H1 (cell line): ENCODE results near the gene POLR2F. TPM values are rescaled to one million over a fixed set of nuclear protein-coding genes. Genes with fewer than 3 reads are reported as not detected.

Experiments used
- POLR2AphosphoS5 ChIP-seq: IDR thresholded peaks from 2 replicates; pipeline ENCODE4 v1.6.1; 2011; ENCODE audit warnings: low read depth, low read length
- SP2 ChIP-seq: IDR thresholded peaks from 2 replicates; pipeline ENCODE4 v1.6.1; 2012; ENCODE audit warnings: mild to moderate bottlenecking, low read length, inconsistent platforms
- TAF1 ChIP-seq: IDR thresholded peaks from 2 replicates; pipeline ENCODE4 v1.6.1; 2011; ENCODE audit warnings: mild to moderate bottlenecking, low read depth, low read length
- polyA plus RNA-seq, 7 experiments: library from polyadenylated mRNA; depleted of rRNA in 3 of 7; stranded (reverse) in 5 of 7; unstranded in 2 of 7; fragments of >200 nt in 5 of 7; fragments of 200-250 nt in 2 of 7; gene quantifications; 1 replicate in 5 of 7; 2 replicates in 1 of 7; 4 replicates in 1 of 7; pipeline versions ENCODE4 v1.2.1 to v1.2.3, GENCODE V29; 2011 to 2013; ENCODE audit warnings: missing spikeins in 2 of 7, mixed read lengths in 2 of 7
- total RNA-seq: library from RNA; stranded (reverse); fragmentation: NEBNext Ultra II Directional; extraction: Animal tissue kit (Norgen Biotek cat#: 25700); gene quantifications from 2 replicates; pipeline ENCODE4 v1.2.1, GENCODE V29; 2021
- TF ChIP-seq, protein P1 (sequence below), 3 experiments: IDR thresholded peaks; 1 replicate in 2 of 3; 2 replicates in 1 of 3; pipeline versions ENCODE4 v1.5.1 to v1.6.1; 2011; ENCODE audit warnings: low read length in 3 of 3, mild to moderate bottlenecking in 3 of 3, inconsistent platforms in 2 of 3, low read depth in 1 of 3, moderate library complexity in 1 of 3; ENCODE audit not compliant: insufficient read depth in 1 of 3; ENCODE audit errors: control extremely low read depth in 1 of 3

POLR2F gene
- total and polyA plus RNA-seq, 2 of the 8 experiments (the other 6 are each of a cell fraction or from before 2014, with no cell fraction given): 150 to 176 TPM

DNA sequence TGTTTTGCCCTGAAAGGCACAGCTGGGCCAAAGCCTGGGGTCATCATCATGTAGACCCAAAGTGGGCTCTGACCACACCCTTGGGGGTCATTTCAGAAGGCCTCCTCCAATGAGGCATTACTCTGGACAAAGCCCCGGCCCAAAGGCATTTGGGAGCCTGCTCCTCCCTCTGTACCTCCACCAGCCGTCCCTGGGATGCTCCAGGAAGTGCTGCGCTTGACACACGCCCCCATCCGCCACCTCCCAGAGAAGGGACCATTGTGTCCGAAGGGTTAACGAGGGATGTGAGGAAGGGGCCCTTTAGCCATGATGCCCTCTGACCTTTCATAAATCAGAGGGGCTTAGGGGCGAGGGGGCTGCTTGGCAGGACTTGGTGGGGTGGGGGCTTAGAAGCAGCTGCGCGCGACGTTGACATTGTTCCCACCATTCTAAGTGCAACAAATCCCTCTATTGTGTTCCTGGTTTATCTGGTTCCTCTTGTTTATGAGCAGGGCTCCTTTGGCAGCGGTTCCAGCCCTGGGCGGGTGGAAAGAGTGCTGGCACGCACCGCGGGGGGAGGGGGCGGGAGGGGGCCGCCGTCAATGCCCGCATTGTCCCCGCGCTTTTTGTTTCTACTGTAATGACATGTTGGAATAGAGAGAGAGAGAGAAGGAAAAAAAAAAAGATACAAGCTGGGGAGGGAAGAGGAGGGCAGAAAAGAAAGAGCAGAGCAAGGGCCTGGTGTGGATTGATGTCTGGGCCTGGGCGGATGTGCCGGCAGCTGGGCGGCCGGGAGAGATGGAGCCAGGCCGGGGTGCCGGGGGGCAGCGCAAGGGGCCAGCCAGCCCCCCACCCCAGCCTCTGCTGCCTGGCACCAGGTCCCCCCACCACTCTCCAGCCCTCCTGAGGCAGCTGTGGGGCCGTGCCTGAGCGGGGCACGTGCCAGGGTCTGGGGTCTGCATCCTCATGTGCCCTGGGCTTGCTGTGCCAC lies 63.0 kb downstream of the POLR2F start (continued):
- TF ChIP-seq, protein P1, sequence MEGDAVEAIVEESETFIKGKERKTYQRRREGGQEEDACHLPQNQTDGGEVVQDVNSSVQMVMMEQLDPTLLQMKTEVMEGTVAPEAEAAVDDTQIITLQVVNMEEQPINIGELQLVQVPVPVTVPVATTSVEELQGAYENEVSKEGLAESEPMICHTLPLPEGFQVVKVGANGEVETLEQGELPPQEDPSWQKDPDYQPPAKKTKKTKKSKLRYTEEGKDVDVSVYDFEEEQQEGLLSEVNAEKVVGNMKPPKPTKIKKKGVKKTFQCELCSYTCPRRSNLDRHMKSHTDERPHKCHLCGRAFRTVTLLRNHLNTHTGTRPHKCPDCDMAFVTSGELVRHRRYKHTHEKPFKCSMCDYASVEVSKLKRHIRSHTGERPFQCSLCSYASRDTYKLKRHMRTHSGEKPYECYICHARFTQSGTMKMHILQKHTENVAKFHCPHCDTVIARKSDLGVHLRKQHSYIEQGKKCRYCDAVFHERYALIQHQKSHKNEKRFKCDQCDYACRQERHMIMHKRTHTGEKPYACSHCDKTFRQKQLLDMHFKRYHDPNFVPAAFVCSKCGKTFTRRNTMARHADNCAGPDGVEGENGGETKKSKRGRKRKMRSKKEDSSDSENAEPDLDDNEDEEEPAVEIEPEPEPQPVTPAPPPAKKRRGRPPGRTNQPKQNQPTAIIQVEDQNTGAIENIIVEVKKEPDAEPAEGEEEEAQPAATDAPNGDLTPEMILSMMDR (IDR thresholded peaks at IDR 0.05; ENCODE audit: control extremely low read depth in 1 of 3, insufficient read depth in 1 of 3, low read depth in 1 of 3, low read length in 3 of 3): no peak
- TF ChIP-seq TAF1 (0 out of 2 replicates have a peak, but pooled peaks have one; percentile 36), SP2 (no peak), POLR2AphosphoS5 (no peak)
